Muscle layer of colon (tissue), 2 donors: Measurements from ENCODE around the gene MT1G.

Experiments used
- H3K27ac ChIP-seq: one replicate; pipeline ENCODE4 v1.7.0; 2013; ENCODE audit warnings: low read depth, mild to moderate bottlenecking, low read length, moderate library complexity
- H3K27me3 ChIP-seq, 2 donors: one replicate each; pipeline ENCODE4 v1.7.0; 2013; ENCODE audit warnings: low read length in 2 of 2, mild to moderate bottlenecking in 2 of 2; ENCODE audit not compliant: insufficient read depth in 2 of 2, control insufficient read depth in 1 of 2
- H3K36me3 ChIP-seq: one replicate; pipeline ENCODE4 v1.7.0; 2013; ENCODE audit warnings: mild to moderate bottlenecking, low read length; ENCODE audit not compliant: insufficient read depth
- H3K4me1 ChIP-seq: one replicate; pipeline ENCODE4 v1.7.0; 2013; ENCODE audit warnings: mild to moderate bottlenecking, low read length; ENCODE audit not compliant: insufficient read depth
- H3K4me3 ChIP-seq, 2 donors: one replicate each; pipeline ENCODE4 v1.7.0; 2013; ENCODE audit warnings: low read length in 2 of 2, low read depth in 1 of 2, mild to moderate bottlenecking in 1 of 2, moderate library complexity in 1 of 2
- H3K9ac ChIP-seq: one replicate; pipeline ENCODE4 v1.7.0; 2013; ENCODE audit warnings: low read length
- H3K9me3 ChIP-seq: one replicate; pipeline ENCODE4 v1.7.0; 2013; ENCODE audit warnings: mild to moderate bottlenecking, low read length
- donor health status: abdominal sarcoma.
- donor health status: Adenocarcinoma of cecum.

MT1G gene

DNA sequence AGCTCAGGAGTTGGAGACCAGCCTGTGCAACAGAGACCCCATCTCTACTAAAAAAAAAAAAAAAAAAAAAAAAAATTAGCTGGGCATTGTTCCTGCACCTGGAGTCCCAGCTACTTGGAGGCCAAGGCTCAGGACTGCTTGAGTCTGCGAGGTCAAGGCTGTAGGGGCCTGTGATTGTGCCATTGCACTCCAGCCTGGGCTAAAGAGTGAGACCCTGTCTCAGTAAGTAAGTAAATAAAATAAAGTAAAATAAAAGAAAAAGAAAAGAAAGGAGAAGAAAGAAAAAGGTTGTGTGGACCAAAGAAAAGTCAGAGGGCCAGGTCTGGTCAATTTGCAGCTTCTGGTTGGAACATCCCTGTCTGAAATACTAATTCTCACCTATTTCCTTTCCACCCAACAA lies 32.8 kb upstream of the MT1G start:
- Histone ChIP-seq H3K4me3 (no peak overlapping the region), H3K4me1 (peaks cover 4% of the 10 kb centered on the region), H3K27me3 (no peaks in the 10 kb centered on the region), H3K27ac (no peak overlapping the region), H3K36me3 (no peaks in the 10 kb centered on the region), H3K9ac (no peak overlapping the region), H3K9me3 (no peaks in the 10 kb centered on the region)

DNA sequence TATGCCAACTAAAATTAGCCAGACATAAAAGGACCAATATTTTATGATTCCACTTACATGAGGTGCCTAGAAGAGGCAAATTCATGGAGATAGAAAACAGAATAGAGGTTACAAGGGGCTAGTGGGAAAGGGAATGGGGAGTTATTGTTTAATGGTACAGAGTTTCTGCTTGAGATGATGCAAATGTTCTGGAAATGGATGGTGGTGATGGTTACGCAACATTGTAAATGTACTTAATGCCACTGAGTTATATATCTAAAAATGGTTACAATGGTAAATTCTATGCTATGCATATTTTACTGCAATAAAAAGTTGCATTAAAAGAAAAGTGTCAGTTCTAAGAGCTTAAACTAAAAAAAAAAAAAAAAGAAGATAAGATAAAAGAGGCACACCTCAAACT lies 32.3 kb upstream of the MT1G start:
- no peak overlapping the region for H3K27ac ChIP-seq
- no peak overlapping the region for H3K9ac ChIP-seq
- peaks cover 4% of the 10 kb centered on the region for H3K4me1 ChIP-seq
- H3K9me3 ChIP-seq: no peaks in the 10 kb centered on the region
- no peak overlapping the region for H3K4me3 ChIP-seq
- no peaks in the 10 kb centered on the region for H3K27me3 ChIP-seq
- H3K36me3 ChIP-seq: no peaks in the 10 kb centered on the region

DNA sequence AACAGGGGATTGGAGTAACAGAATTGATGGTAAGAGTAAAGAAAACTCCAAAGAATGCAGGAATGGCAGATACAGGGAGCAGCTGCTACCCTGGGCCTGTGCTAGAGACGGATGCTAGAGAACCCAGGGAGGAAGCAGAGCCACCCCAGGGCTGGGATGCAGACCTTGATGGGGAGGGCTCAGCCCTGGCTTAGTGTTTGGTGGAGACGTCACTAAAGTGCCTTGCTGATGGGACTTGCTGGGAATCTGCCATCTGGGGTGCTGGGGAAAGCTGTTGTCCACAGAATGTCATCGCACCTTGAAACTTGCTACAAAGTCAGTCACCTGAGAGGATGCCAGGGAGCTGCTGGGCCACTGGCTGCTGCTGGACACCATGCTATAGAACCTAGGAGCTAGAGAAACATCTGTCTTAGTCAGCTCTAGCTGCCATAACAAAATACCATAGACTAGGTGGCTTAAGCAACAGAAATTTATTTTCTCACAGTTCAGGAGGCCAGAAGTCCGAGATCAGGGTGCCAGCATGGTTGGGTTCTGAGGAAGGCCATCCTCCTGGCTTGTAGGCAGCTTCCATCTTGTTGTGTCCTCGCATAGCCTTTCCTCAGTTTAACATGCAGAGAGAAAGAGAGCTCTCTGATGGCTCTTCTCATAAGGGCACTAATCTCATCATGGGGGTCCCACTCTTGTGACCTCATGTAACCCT lies 29.7 kb upstream of the MT1G start:
- peaks cover 4% of the 10 kb centered on the region for H3K4me1 ChIP-seq

DNA sequence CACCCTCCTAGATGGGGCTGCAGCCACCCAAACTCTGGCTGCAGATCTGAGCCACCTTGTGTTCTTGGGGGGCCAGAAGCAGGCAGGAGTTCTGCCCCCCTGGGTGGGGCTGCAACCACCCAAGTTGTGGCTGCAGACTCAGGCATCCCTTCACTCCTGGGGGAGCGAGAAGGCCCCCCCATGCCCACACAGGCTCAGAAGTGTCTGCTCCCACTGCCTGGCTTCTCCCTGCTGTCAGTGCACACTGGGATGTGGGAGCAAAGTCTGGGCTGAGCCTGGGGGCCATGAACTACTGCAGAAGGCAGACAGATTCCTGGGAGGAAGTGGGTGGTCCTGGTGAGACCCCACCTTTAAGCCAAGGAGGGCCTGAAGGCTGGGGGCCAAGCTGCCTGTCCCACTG lies 27.4 kb upstream of the MT1G start:
- Histone ChIP-seq H3K27ac (no peak overlapping the region), H3K9ac (no peak overlapping the region), H3K36me3 (no peaks in the 10 kb centered on the region), H3K9me3 (no peaks in the 10 kb centered on the region), H3K4me3 (no peak overlapping the region), H3K27me3 (no peaks in the 10 kb centered on the region), H3K4me1 (no peaks in the 10 kb centered on the region)

More for the DNA sequence above, 29.7 kb upstream of the MT1G start:
- no peaks in the 10 kb centered on the region for H3K9me3 ChIP-seq
- H3K9ac ChIP-seq: no peak overlapping the region
- no peak overlapping the region for H3K4me3 ChIP-seq
- no peaks in the 10 kb centered on the region for H3K36me3 ChIP-seq
- no peak overlapping the region for H3K27ac ChIP-seq
- no peaks in the 10 kb centered on the region for H3K27me3 ChIP-seq

DNA sequence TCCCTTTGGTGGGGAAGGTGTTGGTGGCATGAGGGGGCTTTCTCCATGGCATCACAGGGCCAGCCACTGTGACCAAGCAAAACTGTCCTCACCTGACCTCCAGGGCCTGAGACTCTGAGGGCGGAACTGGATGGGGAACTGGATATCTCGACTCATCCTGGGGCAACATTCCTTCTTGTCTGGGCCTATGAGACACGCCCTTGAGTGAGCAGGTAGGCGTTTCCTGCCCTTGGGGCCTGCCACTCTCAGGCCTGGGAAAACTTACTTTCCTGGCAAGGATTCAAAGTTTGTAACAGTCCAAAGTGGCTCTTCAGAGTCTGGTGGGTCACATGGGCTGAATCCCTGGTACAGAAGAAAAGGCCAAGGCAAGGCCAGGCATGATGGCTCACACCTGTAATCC lies 24.0 kb upstream of the MT1G start:
- Histone ChIP-seq H3K9ac (no peak overlapping the region), H3K4me3 (no peak overlapping the region), H3K27ac (no peak overlapping the region), H3K4me1 (no peaks in the 10 kb centered on the region), H3K9me3 (no peaks in the 10 kb centered on the region), H3K27me3 (no peaks in the 10 kb centered on the region), H3K36me3 (no peaks in the 10 kb centered on the region)

DNA sequence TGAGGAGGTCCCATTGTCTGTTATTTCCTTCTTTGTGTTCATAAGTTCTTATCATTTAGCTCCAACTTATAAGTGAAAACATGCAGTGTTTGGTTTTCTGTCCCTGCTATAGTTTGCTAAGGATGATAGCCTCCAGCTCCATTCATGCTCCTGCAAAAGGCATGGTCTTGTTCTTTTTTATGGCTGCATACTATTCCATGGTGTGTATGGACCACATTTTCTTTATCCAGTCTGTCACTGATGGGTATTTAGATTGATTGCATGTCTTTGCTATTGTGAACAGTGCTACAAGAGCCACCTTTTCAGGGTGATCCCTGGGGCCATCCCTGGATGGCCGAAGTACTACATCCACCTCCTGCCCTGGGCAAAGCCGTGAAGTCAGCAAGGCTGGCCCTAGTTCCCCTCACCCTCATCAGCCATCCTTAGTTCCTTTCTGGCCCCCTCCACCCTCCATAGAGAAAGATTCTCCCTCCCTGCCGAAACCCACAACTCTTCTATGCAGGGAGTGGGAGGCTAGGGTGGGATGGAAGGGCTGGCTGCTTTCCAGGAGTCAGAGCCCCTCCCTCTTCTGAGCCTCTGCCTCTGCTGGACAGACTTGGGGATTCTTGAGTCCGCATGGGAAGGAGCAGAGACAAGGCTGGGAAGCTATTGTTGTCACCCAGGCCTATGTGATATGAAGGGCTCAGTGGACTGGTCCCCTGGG lies 22.7 kb upstream of the MT1G start:
- Histone ChIP-seq H3K27me3 (no peaks in the 10 kb centered on the region), H3K27ac (no peak overlapping the region), H3K36me3 (no peaks in the 10 kb centered on the region)

DNA sequence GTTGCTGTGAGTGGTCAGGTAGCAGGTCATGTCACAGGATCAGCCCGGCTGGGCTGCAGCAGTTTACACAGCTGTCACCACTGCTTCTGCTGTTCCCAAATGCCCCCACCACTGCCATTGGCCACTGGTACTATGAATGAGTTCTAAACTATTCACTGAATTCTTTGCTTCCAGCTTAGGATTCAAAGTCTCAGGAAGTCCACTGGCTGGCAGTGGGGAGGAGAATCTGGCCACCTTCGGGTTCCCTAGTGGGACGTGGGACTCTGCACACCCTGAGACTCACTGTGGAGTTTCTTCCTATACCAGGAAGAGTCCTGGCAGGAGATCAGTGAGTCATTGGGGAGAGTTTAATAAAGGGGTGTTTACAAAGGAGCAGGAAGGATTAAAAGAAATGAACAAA lies 21.3 kb upstream of the MT1G start:
- Histone ChIP-seq H3K27ac (no peak overlapping the region), H3K36me3 (no peaks in the 10 kb centered on the region)

More for the DNA sequence above, 22.7 kb upstream of the MT1G start:
- H3K9ac ChIP-seq: no peak overlapping the region
- no peak overlapping the region for H3K4me3 ChIP-seq
- no peaks in the 10 kb centered on the region for H3K9me3 ChIP-seq
- no peaks in the 10 kb centered on the region for H3K4me1 ChIP-seq

DNA sequence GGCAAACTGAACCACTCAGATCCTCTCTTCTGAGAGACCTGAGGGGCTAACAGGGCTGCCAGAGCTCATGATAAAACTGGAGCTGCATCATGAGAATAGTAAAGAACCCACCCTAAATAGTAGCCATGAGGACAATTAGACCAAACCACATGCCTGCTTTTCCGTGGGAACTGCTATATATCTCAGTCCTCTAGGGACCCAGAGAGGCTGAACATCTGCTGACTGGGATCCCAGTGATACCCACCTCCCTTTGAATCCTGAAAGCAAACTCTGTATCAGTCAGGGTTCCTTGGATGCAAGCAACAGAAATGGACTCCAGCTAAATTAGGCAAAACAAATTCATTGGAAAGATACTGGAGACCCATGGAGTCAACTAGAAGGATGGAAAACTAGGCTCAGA lies 20.9 kb upstream of the MT1G start:
- Histone ChIP-seq H3K9ac (no peak overlapping the region), H3K4me3 (no peak overlapping the region), H3K36me3 (no peaks in the 10 kb centered on the region), H3K27me3 (no peaks in the 10 kb centered on the region), H3K27ac (no peak overlapping the region), H3K9me3 (no peaks in the 10 kb centered on the region), H3K4me1 (peaks cover 17% of the 10 kb centered on the region)

More for the DNA sequence above, 21.3 kb upstream of the MT1G start:
- H3K9me3 ChIP-seq: no peaks in the 10 kb centered on the region
- peaks cover 13% of the 10 kb centered on the region for H3K4me1 ChIP-seq
- no peak overlapping the region for H3K4me3 ChIP-seq
- no peak overlapping the region for H3K9ac ChIP-seq
- no peaks in the 10 kb centered on the region for H3K27me3 ChIP-seq

DNA sequence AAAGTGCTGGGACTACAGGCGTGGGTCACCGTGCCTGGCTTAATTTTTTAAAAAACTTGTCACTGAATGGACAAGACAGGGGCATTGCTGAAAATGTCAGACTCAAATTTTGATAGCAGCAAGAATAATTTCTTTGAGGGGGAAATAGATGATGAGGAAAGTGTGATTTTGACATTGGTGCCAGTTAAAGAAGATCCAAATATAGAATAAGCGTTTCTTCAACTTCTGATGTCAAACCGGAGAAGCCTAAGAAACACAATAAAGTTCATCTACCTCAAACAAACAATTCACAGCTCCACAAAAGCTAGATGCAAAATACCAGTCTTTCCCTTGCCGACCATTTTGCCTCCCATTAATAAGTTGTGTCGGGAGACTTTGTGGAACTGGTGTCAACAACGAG lies 18.9 kb upstream of the MT1G start:
- Histone ChIP-seq H3K9me3 (no peaks in the 10 kb centered on the region), H3K4me3 (no peak overlapping the region), H3K27ac (no peak overlapping the region), H3K36me3 (no peaks in the 10 kb centered on the region), H3K4me1 (peaks cover 30% of the 10 kb centered on the region), H3K9ac (no peak overlapping the region), H3K27me3 (no peaks in the 10 kb centered on the region)

DNA sequence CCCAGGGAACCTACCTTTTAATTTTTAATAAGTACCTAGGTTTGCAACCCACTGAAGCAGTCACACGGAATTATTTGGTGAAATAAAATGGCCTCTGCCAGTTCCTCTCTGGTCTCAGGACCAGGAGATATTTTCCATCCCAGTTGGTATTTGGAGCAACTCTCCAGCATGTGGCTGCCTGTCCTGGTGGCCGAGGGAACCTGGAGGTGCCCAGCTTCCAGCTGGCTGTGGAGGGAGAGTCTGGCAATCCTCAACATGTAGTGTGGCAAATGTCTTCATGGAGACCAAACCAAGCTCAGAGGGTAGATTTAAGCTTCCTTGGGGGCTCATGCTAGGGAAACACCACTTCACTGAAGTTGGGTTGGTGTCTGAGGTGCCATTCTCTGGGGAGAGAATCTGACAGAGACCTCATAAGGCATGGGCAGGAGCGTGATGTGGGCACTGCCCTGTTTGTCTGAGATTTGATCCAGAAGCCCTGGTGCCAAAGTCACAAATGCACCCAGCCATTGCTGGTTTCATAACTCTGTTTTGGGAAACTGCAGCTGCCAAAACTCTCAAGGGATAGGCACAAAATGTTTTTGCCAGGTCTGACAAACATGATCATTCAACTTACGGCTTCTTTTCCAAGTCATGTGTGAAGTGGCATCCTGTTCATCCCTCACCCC lies 17.2 kb upstream of the MT1G start:
- Histone ChIP-seq H3K4me3 (no peak overlapping the region), H3K9ac (no peak overlapping the region), H3K27me3 (no peaks in the 10 kb centered on the region), H3K27ac (no peak overlapping the region), H3K4me1 (peaks cover 30% of the 10 kb centered on the region), H3K36me3 (no peaks in the 10 kb centered on the region), H3K9me3 (no peaks in the 10 kb centered on the region)

DNA sequence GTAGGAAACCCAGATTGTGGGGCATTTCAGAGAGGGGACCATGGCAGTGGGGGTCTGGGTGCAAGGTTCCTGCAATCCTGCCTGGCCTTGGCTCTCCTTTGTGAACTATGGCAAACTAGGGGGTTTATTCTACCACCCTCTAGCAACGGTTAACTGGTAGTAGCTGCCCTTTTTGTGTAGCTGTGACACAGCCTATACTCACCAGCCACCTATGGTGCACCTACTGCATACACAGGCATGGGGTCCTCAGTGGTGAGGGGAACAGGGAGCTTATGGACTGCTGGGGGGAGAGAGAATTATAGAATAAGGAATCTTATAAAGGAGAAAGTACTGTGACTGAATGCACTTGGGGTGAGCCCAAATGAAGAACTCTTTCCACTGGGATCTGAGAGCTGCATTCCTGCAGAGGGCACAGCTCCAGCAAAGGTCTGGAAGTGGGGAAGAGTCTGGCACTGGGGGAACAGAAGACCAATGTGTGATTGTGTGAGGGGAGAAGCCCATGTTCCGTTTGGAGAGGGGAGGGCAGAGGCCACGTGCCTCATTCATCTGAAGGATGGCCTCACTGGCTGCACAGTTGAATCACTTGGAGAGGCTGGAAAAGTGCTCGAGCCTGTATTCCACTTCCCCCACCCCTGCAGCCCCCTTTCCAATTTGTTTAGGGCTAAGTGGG lies 16.5 kb upstream of the MT1G start:
- H3K4me1 ChIP-seq: peaks cover 30% of the 10 kb centered on the region
- no peaks in the 10 kb centered on the region for H3K9me3 ChIP-seq
- no peak overlapping the region for H3K27ac ChIP-seq
- no peaks in the 10 kb centered on the region for H3K27me3 ChIP-seq
- no peaks in the 10 kb centered on the region for H3K36me3 ChIP-seq
- H3K9ac ChIP-seq: no peak overlapping the region
- H3K4me3 ChIP-seq: no peak overlapping the region
